ENCODE measurements around the gene SCAPER. TPM values are rescaled to one million over a fixed set of nuclear protein-coding genes. Genes with fewer than 3 reads are reported as not detected.
"Not testable (repeated sequence)": the region's sequence is repeated elsewhere in the genome, so short reads cannot be mapped to it uniquely, and the experiment has no call there.

Gene SCAPER
- total and polyA plus RNA-seq, 2 of the 4 experiments (the other 2 are of a cell fraction) = 2.9 to 9.7 TPM

DNA sequence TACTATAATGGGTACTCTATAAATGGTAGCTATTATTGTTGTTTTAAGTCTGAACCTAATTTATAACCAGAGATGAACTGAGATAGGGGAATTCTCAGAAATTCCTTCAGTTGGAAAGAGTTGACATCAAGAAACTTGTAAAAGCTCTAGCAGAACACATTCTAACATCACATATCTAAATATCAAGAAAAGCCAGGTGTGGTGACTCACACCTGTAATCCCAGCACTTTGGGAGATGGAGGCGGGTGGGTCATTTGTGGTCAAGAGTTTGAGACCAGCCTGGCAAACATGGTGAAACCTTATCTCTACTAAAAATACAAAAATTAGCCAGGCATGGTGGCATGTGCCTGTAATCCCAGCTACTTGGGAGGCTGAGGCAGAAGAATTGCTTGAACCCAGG is 472.1 kb downstream of the SCAPER start:
- H4K5ac ChIP-seq (ENCODE audit: low read depth, low read length); H2BK15ac ChIP-seq (ENCODE audit: low read depth, low read length); H3K9me3 ChIP-seq (ENCODE audit: control insufficient read depth, insufficient read depth, low read length); H3K23ac ChIP-seq (ENCODE audit: low read depth, low read length); in situ Hi-C loops (cut with MboI; ENCODE audit: low sequenced_read_pairs); intact Hi-C loops (cut with micrococcal nuclease); H2BK5ac ChIP-seq (ENCODE audit: low read depth, low read length, poor library complexity, severe bottlenecking); H3K4me3 ChIP-seq (ENCODE audit: insufficient read depth, low read depth, low read length); H2AK5ac ChIP-seq (ENCODE audit: low read depth, low read length); H2AFZ ChIP-seq (replicated peaks; ENCODE audit: low read length, poor library complexity); H3K79me1 ChIP-seq (ENCODE audit: low read depth in 1 of 2, low read length in 2 of 2); CTCF ChIA-PET; H3K27ac ChIP-seq (ENCODE audit: insufficient read depth, low read length); H4K91ac ChIP-seq (ENCODE audit: insufficient read depth, low read depth, low read length); dilution Hi-C loops (cut with HindIII; ENCODE audit: low sequenced_read_pairs, unreplicated experiment); H3K36me3 ChIP-seq (ENCODE audit: control insufficient read depth, insufficient read depth, low read length); H2AK9ac ChIP-seq (replicated peaks; ENCODE audit: low read depth, low read length, poor library complexity); H3K18ac ChIP-seq (ENCODE audit: low read depth, low read length); H3K14ac ChIP-seq (replicated peaks; ENCODE audit: low read depth, low read length); H3K4me1 ChIP-seq (ENCODE audit: control insufficient read depth, insufficient read depth, low read length); H3K9ac ChIP-seq (ENCODE audit: low read depth, low read length); H4K20me1 ChIP-seq (ENCODE audit: insufficient read depth, low read length); H2BK20ac ChIP-seq (ENCODE audit: low read depth, low read length); H3K4me2 ChIP-seq (ENCODE audit: low read depth, low read length); ATAC-seq (ENCODE audit: low read depth); DNase-seq; BruUV-seq (replicated peaks); H3K27me3 ChIP-seq (ENCODE audit: control insufficient read depth, insufficient read depth, low read length); H3K56ac ChIP-seq (ENCODE audit: extremely low read depth, insufficient read depth, low read length); H4K8ac ChIP-seq (ENCODE audit: low read depth in 2 of 2, low read length in 2 of 2); H3K4ac ChIP-seq (ENCODE audit: low read depth, low read length); H3K9me1 ChIP-seq (ENCODE audit: insufficient read depth, low read length); H2BK120ac ChIP-seq (ENCODE audit: low read depth, low read length); POLR2A ChIA-PET (ENCODE audit: unreplicated experiment): not testable (repeated sequence)
- WGBS, 2 experiments (ENCODE audit: extremely low coverage in 2 of 2, insufficient read length in 1 of 2) = no CpG with 5 or more reads among the region's 1 CpG
